PC-9 (cell line): Measurements from ENCODE around the gene RIPPLY3. TPM values are rescaled to one million over a fixed set of nuclear protein-coding genes. Genes with fewer than 3 reads are reported as not detected.

Source experiments
- BruUV-seq: library from RNA; stranded (reverse); fragments of 400-500 nt; replicated peaks from 2 replicates; lab custom pipeline; 2021; lab: Mats Ljungman, UMichigan
- CTCF ChIA-PET: fragments of 300-600 bp; sonication (Branson Sonifier 250); formaldehyde crosslinking; loops from one replicate; lab custom pipeline; 2022; ENCODE audit warnings: antibody characterized with exemption; lab: Charles Lee
- POLR2A ChIA-PET: fragments of 300-600 bp; sonication (Branson Sonifier 250); formaldehyde crosslinking; loops from one replicate; lab custom pipeline; 2022; ENCODE audit warnings: antibody characterized with exemption; ENCODE audit not compliant: unreplicated experiment; lab: Charles Lee
- DNase-seq, 2 experiments: peaks; one replicate each; pipeline versions ENCODE4 v3.0.0 to v3.0.0-alpha.2; 2015 to 2022; ENCODE audit warnings: mixed read lengths in 1 of 2
- H2AFZ ChIP-seq: fragments of 200-600 bp; sonication (generic); 2 replicates; pipeline ENCODE4 v1.8.1; 2017; ENCODE audit warnings: antibody characterized with exemption
- H3F3A ChIP-seq: fragments of 200-600 bp; sonication (generic); 2 replicates; pipeline ENCODE4 v1.8.1; 2017; ENCODE audit warnings: antibody characterized with exemption, mild to moderate bottlenecking, low read depth; ENCODE audit not compliant: insufficient read depth
- H3K27ac ChIP-seq: fragments of 200-600 bp; sonication (generic); 2 replicates; pipeline ENCODE4 v1.6.1; 2016; ENCODE audit warnings: mixed run types
- H3K27me3 ChIP-seq: fragments of 200-600 bp; sonication (generic); 2 replicates; pipeline ENCODE4 v1.6.1; 2016; ENCODE audit warnings: low read depth, mixed run types; ENCODE audit not compliant: insufficient read depth
- H3K36me3 ChIP-seq: fragments of 200-600 bp; sonication (generic); 2 replicates; pipeline ENCODE4 v1.6.1; 2016; ENCODE audit warnings: low read depth, mixed run types
- H3K4me1 ChIP-seq: fragments of 200-600 bp; sonication (generic); replicated peaks from 2 replicates; pipeline ENCODE4 v1.6.1; 2016; ENCODE audit warnings: mixed run types; ENCODE audit not compliant: insufficient read depth
- H3K4me2 ChIP-seq: fragments of 200-600 bp; sonication (generic); 2 replicates; pipeline ENCODE4 v1.6.1; 2017; ENCODE audit warnings: mixed run types
- H3K4me3 ChIP-seq: fragments of 200-600 bp; sonication (generic); 2 replicates; pipeline ENCODE4 v1.6.1; 2016; ENCODE audit warnings: mixed run types
- H3K79me2 ChIP-seq: fragments of 200-600 bp; sonication (generic); 2 replicates; pipeline ENCODE4 v1.6.1; 2017; ENCODE audit warnings: low read depth, mixed run types
- H3K9me2 ChIP-seq: fragments of 200-600 bp; sonication (generic); 2 replicates; pipeline ENCODE4 v1.8.1; 2017; ENCODE audit warnings: mild to moderate bottlenecking; ENCODE audit not compliant: insufficient read depth
- H3K9me3 ChIP-seq: fragments of 200-600 bp; sonication (generic); 2 replicates; pipeline ENCODE4 v1.8.1; 2016; ENCODE audit warnings: low read depth; ENCODE audit not compliant: insufficient read depth
- H4K20me1 ChIP-seq: fragments of 200-600 bp; sonication (generic); 2 replicates; pipeline ENCODE4 v1.8.1; 2017; ENCODE audit not compliant: insufficient read depth
- EZH2 ChIP-seq: fragments of 200-600 bp; sonication (generic); IDR thresholded peaks from 2 replicates; pipeline ENCODE4 v1.8.0; 2017; ENCODE audit warnings: antibody characterized with exemption, low read depth
- intact Hi-C: fragments of 100-400 bp; cut with micrococcal nuclease; formaldehyde crosslinking; loops from one replicate; pipeline ENCODE4 v1.10.0; 2022; ENCODE audit not compliant: unreplicated experiment
- total RNA-seq: library from RNA; stranded (reverse); gene quantifications from 2 replicates; pipeline ENCODE4 v1.2.3, GENCODE V29; 2021
- TF ChIP-seq, protein P1 (sequence below): fragments of 200-600 bp; sonication (generic); conservative IDR thresholded peaks from 2 replicates; pipeline ENCODE4 v1.6.1; 2017; ENCODE audit warnings: mixed run types, antibody characterized with exemption, mild to moderate bottlenecking, moderate library complexity

Gene RIPPLY3
- total RNA-seq, 1 experiment from 2014 or later: 0.17 TPM

DNA sequence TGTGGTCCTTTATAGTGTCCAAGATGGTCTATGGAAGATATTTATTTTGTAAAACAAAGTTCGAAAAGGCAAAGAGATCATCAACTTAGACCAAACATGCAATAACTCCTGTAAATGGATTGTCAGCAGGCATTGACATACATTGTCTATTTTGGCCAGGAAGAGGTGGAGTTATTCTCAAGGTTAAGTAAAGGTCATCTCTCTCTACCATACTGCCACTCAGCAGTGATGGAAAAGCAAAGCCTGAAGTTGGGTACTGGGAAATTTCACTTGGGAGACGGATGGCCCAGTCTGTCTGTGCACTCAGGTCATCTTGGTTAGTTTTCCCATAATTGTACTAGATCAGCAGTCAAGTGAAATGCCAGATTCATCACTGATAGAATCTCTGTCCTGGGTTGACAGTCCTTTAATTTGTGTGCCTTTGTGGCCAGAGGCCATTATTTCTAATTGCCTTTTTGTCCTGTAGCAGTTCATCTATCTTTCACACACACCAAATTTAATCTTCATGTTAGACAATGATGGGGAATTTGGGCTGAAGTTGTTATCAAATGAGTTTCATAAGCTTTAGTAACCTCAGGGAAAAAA, 48.9 kb downstream of the RIPPLY3 start:
- Histone ChIP-seq H3K9me2 (no peaks in the 10 kb centered on the region), H3K4me2 (no peak overlapping the region), H3K36me3 (no peaks in the 10 kb centered on the region), H3K4me3 (no peak overlapping the region), H3K4me1 (no peaks in the 10 kb centered on the region), H2AFZ (no peak overlapping the region), H3F3A (no peaks in the 10 kb centered on the region), H3K27me3 (no peaks in the 10 kb centered on the region), H4K20me1 (no peaks in the 10 kb centered on the region), H3K9me3 (no peaks in the 10 kb centered on the region), H3K27ac (no peak overlapping the region), H3K79me2 (no peaks in the 10 kb centered on the region)
- BruUV-seq: no TSS peak
- CTCF ChIA-PET: no interaction called here
- DNase-seq: no peak
- POLR2A ChIA-PET: no interaction called here
- intact Hi-C loops: no loop called here
- TF ChIP-seq EZH2: no peak
- TF ChIP-seq, protein P1, sequence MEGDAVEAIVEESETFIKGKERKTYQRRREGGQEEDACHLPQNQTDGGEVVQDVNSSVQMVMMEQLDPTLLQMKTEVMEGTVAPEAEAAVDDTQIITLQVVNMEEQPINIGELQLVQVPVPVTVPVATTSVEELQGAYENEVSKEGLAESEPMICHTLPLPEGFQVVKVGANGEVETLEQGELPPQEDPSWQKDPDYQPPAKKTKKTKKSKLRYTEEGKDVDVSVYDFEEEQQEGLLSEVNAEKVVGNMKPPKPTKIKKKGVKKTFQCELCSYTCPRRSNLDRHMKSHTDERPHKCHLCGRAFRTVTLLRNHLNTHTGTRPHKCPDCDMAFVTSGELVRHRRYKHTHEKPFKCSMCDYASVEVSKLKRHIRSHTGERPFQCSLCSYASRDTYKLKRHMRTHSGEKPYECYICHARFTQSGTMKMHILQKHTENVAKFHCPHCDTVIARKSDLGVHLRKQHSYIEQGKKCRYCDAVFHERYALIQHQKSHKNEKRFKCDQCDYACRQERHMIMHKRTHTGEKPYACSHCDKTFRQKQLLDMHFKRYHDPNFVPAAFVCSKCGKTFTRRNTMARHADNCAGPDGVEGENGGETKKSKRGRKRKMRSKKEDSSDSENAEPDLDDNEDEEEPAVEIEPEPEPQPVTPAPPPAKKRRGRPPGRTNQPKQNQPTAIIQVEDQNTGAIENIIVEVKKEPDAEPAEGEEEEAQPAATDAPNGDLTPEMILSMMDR: no peak

DNA sequence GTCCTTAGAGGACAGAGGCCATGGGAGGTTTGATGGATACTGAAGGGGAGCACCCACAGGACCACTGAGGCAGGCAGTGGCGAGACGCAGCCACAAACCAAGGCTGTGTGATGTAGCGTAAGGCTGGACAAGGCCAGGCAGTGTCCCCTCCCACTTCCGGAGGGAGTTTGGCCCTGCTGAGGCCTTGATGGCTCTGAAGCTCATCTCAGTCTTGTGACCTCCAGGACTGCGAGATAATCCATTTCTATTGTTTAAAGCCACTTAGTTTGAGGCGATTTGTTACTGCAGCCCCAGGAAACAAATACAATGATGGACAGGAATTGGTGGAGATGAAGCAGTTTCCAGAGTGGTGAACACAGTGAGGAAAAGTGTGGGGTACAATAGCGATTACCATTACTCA, 51.1 kb downstream of the RIPPLY3 start:
- ChIA-PET POLR2A (no interaction called here), CTCF (no interaction called here)
- Histone ChIP-seq H2AFZ (no peak overlapping the region), H3K27me3 (no peaks in the 10 kb centered on the region), H3K9me3 (no peaks in the 10 kb centered on the region), H3K9me2 (no peaks in the 10 kb centered on the region), H4K20me1 (no peaks in the 10 kb centered on the region), H3K27ac (no peak overlapping the region), H3K4me1 (peaks cover 7% of the 10 kb centered on the region), H3K4me3 (no peak overlapping the region), H3K36me3 (no peaks in the 10 kb centered on the region), H3K79me2 (no peaks in the 10 kb centered on the region), H3F3A (peaks cover 7% of the 10 kb centered on the region; the same call in 1 of the 2 replicates), H3K4me2 (no peak overlapping the region)
- no peak for DNase-seq
- TF ChIP-seq, protein P1: no peak
- no peak for TF ChIP-seq EZH2
- no TSS peak for BruUV-seq
- intact Hi-C loops: no loop called here

DNA sequence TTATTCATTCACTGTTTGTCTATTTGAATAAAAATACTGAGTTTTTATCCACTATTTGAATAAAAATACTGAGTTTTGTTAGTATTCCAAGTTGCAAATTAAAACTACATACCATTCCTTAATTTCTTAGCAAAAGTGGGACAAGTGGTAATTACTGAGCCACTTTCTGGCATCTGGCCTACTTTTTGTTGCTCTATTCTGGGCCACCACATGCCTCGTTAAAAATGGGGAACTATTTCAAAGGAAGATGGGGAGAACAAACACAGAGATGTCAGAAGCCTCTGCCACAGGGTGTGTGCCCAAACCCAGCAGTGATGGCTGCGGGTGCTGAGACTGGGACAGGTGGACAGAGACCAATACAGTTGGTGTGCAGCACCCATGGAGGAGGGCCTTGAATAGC, 51.8 kb downstream of the RIPPLY3 start:
- no peak overlapping the region for H3K4me2 ChIP-seq
- peaks cover 7% of the 10 kb centered on the region; the same call in 1 of the 2 replicates for H3F3A ChIP-seq
- POLR2A ChIA-PET: no interaction called here
- H3K27ac ChIP-seq: no peak overlapping the region
- H3K27me3 ChIP-seq: no peaks in the 10 kb centered on the region
- CTCF ChIA-PET: no interaction called here
- peaks cover 7% of the 10 kb centered on the region for H3K4me1 ChIP-seq
- no peaks in the 10 kb centered on the region for H3K9me2 ChIP-seq
- intact Hi-C loops: no loop called here
- BruUV-seq: no TSS peak
- no peak for TF ChIP-seq EZH2
- TF ChIP-seq, protein P1: no peak
- H4K20me1 ChIP-seq: no peaks in the 10 kb centered on the region
- no peak for DNase-seq
- no peaks in the 10 kb centered on the region for H3K79me2 ChIP-seq
- H3K4me3 ChIP-seq: no peak overlapping the region
- no peaks in the 10 kb centered on the region for H3K9me3 ChIP-seq
- no peaks in the 10 kb centered on the region for H3K36me3 ChIP-seq
- no peak overlapping the region for H2AFZ ChIP-seq
